GM12864 (cell line): ENCODE measurements around the gene EPB41L4B.
"Not testable (repeated sequence)": the region's sequence is repeated elsewhere in the genome, so short reads cannot be mapped to it uniquely, and the experiment has no call there.

Experiments used
- DNase-seq: peaks from one replicate; pipeline ENCODE4 v3.0.0-alpha.2; 2011; ENCODE audit warnings: low read depth
- H3K4me3 ChIP-seq: 2 replicates; pipeline ENCODE4 v1.5.1; 2011; ENCODE audit warnings: mild to moderate bottlenecking, low read depth, low read length, control low read depth
- CTCF ChIP-seq: IDR thresholded peaks from 2 replicates; pipeline ENCODE4 v1.5.1; 2011; ENCODE audit warnings: low read depth, mild to moderate bottlenecking, moderate library complexity, low read length, control low read depth, inconsistent platforms; ENCODE audit errors: missing control alignments

Gene EPB41L4B

GRCh38 chr9:109349421-109349846, 28.6 kb upstream of the EPB41L4B start:
- H3K4me3 ChIP-seq, result no peak overlapping the region
- no peak for DNase-seq
- no peak for TF ChIP-seq CTCF

DNA sequence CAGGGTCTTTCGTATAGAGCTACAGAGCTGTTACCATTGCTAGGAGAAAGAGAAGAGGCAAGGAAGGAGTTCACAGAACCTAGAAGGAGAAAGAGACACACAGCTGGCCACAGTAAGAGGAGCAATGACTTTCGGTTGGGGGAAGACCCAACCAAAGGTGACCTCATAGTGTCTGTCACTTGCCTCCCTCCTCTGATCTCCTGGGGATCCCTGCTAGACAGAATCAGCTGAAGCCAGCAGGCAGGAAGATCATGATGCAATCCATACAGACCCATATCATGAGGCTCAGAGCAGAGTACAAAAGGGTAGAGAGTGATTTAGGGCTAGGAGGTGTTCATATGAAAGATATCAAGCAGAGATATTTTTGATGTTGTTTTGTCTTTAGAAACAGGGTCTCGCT, 26.0 kb upstream of the EPB41L4B start:
- no peak for DNase-seq

DNA sequence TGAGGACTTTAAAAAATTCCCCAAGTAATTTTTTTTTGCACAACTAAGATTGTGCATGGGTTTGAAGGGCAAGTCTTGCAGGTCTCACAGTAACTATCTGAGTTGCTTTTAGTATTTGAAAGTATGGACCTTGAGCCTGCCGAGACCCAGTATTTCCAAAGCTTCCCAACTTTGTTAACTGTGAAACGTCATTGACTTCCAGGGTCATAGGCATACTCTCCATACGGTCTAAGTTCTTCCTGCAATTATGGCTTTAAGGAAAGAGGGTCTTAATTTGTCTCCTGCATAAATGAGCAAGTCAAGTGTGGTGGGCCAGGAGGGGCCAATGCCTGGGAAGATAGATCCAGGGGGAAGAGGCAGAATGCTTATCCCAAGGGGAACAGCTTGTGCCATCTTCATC, 24.0 kb upstream of the EPB41L4B start:
- H3K4me3 ChIP-seq, result no peak overlapping the region
- no peak for TF ChIP-seq CTCF
- DNase-seq, result no peak

More for the DNA sequence above, 26.0 kb upstream of the EPB41L4B start:
- no peak for TF ChIP-seq CTCF
- no peak overlapping the region for H3K4me3 ChIP-seq

- TF ChIP-seq CTCF, result no peak
- no peak overlapping the region for H3K4me3 ChIP-seq
- DNase-seq, result no peak
Observed at GRCh38 chr9:109342878-109343277, 22.0 kb upstream of the EPB41L4B start.

- TF ChIP-seq CTCF, result no peak
- no peak overlapping the region for H3K4me3 ChIP-seq
- DNase-seq, result no peak
Observed at GRCh38 chr9:109341561-109341960, 20.7 kb upstream of the EPB41L4B start.

GRCh38 chr9:109340979-109341378, 20.1 kb upstream of the EPB41L4B start:
- not testable (repeated sequence) for H3K4me3 ChIP-seq, DNase-seq

GRCh38 chr9:109336409-109336808, 15.6 kb upstream of the EPB41L4B start:
- H3K4me3 ChIP-seq, result no peak overlapping the region
- no peak for TF ChIP-seq CTCF
- no peak for DNase-seq

DNA sequence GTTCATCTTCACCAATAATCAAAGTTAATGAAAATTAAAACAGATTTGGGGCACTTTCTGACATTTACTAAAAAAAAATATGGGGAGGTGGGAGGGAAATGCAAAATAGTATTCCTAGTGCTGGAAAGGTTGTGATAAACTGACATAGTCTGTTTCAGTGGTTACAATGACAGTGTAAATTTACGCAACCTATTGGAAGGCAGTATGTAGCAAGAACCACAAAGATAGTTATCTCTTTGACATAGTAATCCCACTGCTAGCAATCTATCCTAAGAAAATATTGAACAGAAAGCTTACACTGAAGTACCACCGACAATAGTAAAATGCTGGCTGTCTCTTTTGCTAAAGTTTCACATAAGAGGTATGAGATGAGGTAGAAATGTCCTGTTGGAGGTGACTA, 15.1 kb upstream of the EPB41L4B start:
- no peak for TF ChIP-seq CTCF
- no peak for DNase-seq
- no peak overlapping the region for H3K4me3 ChIP-seq
